IMR-90 (cell line): ENCODE results near the gene IRF6. TPM values are rescaled to one million over a fixed set of nuclear protein-coding genes. Genes with fewer than 3 reads are reported as not detected.

Experiments
- ATAC-seq: fragments of 200-7000 bp; cut with Tn5 transposase; 2 replicates; pipeline ENCODE4 v1.9.1; 2020; ENCODE audit warnings: low read depth, mild to moderate bottlenecking, moderate library complexity
- BruUV-seq: library from RNA; stranded (reverse); fragments of 400-500 nt; replicated peaks from 2 replicates; lab custom pipeline; 2021; lab: Mats Ljungman, UMichigan
- CTCF ChIA-PET: fragments of 300-600 bp; formaldehyde crosslinking; extraction: SDS; loops from one replicate; lab custom pipeline; 2021; ENCODE audit warnings: antibody characterized with exemption; lab: Yijun Ruan, JAX
- POLR2A ChIA-PET: fragments of 300-600 bp; sonication (Branson Sonifier 250); formaldehyde crosslinking; loops from one replicate; lab custom pipeline; 2022; ENCODE audit warnings: antibody characterized with exemption; ENCODE audit not compliant: unreplicated experiment; lab: Charles Lee
- DNase-seq: peaks from one replicate; pipeline ENCODE4 v3.0.0; 2013
- H2AFZ ChIP-seq: replicated peaks from 2 replicates; pipeline ENCODE3; 2013; ENCODE audit warnings: low read length, mild to moderate bottlenecking; ENCODE audit not compliant: poor library complexity
- H2AK5ac ChIP-seq: 2 replicates; pipeline ENCODE4 v1.6.1; 2013; ENCODE audit warnings: low read depth, low read length, inconsistent platforms
- H2AK9ac ChIP-seq: replicated peaks from 2 replicates; pipeline ENCODE3; 2013; ENCODE audit warnings: mild to moderate bottlenecking, low read depth, low read length, moderate library complexity; ENCODE audit not compliant: poor library complexity
- H2BK120ac ChIP-seq: 2 replicates; pipeline ENCODE4 v1.6.1; 2013; ENCODE audit warnings: low read depth, low read length, inconsistent platforms
- H2BK15ac ChIP-seq: 3 replicates; pipeline ENCODE4 v1.6.1; 2013; ENCODE audit warnings: low read depth, low read length, inconsistent platforms
- H2BK20ac ChIP-seq: 2 replicates; pipeline ENCODE4 v1.6.1; 2013; ENCODE audit warnings: low read depth, mild to moderate bottlenecking, inconsistent platforms, low read length, moderate library complexity
- H2BK5ac ChIP-seq: 2 replicates; pipeline ENCODE4 v1.6.1; 2013; ENCODE audit warnings: mild to moderate bottlenecking, low read depth, low read length, inconsistent platforms; ENCODE audit not compliant: poor library complexity, severe bottlenecking
- H3K14ac ChIP-seq: replicated peaks from 2 replicates; pipeline ENCODE4 v1.6.1; 2013; ENCODE audit warnings: low read depth, low read length, inconsistent platforms
- H3K18ac ChIP-seq: 2 replicates; pipeline ENCODE4 v1.6.1; 2013; ENCODE audit warnings: low read depth, low read length, control low read depth
- H3K23ac ChIP-seq: 2 replicates; pipeline ENCODE4 v1.6.1; 2013; ENCODE audit warnings: low read depth, low read length, inconsistent platforms
- H3K27ac ChIP-seq: 2 replicates; pipeline ENCODE4 v1.5.1; 2013; ENCODE audit warnings: mild to moderate bottlenecking, control low read depth, low read length; ENCODE audit not compliant: insufficient read depth
- H3K27me3 ChIP-seq: 2 replicates; pipeline ENCODE4 v1.6.1; 2013; ENCODE audit warnings: low read length; ENCODE audit not compliant: control insufficient read depth, insufficient read depth
- H3K36me3 ChIP-seq: 2 replicates; pipeline ENCODE4 v1.6.1; 2013; ENCODE audit warnings: low read length, mixed read lengths; ENCODE audit not compliant: control insufficient read depth, insufficient read depth
- H3K4ac ChIP-seq: 2 replicates; pipeline ENCODE4 v1.6.1; 2013; ENCODE audit warnings: low read depth, low read length, inconsistent platforms
- H3K4me1 ChIP-seq: 2 replicates; pipeline ENCODE4 v1.6.1; 2013; ENCODE audit warnings: low read length, mixed read lengths; ENCODE audit not compliant: control insufficient read depth, insufficient read depth
- H3K4me2 ChIP-seq: 2 replicates; pipeline ENCODE4 v1.6.1; 2013; ENCODE audit warnings: low read depth, mild to moderate bottlenecking, control low read depth, low read length, moderate library complexity
- H3K4me3 ChIP-seq: 2 replicates; pipeline ENCODE4 v1.5.1; 2013; ENCODE audit warnings: low read depth, mild to moderate bottlenecking, control low read depth, low read length, moderate library complexity; ENCODE audit not compliant: insufficient read depth
- H3K56ac ChIP-seq: 2 replicates; pipeline ENCODE4 v1.6.1; 2013; ENCODE audit warnings: low read length, inconsistent platforms; ENCODE audit not compliant: insufficient read depth; ENCODE audit errors: extremely low read depth
- H3K79me1 ChIP-seq, 2 experiments: 2 replicates each; pipeline ENCODE4 v1.6.1; 2013; ENCODE audit warnings: low read length in 2 of 2, inconsistent platforms in 1 of 2, low read depth in 1 of 2
- H3K9ac ChIP-seq: 2 replicates; pipeline ENCODE4 v1.6.1; 2013; ENCODE audit warnings: low read depth, low read length, control low read depth
- H3K9me1 ChIP-seq: 2 replicates; pipeline ENCODE4 v1.6.1; 2013; ENCODE audit warnings: low read length, inconsistent platforms; ENCODE audit not compliant: insufficient read depth
- H3K9me3 ChIP-seq: 2 replicates; pipeline ENCODE4 v1.6.1; 2013; ENCODE audit warnings: low read length; ENCODE audit not compliant: control insufficient read depth, insufficient read depth
- H4K20me1 ChIP-seq: 2 replicates; pipeline ENCODE4 v1.6.1; 2013; ENCODE audit warnings: low read length, inconsistent platforms; ENCODE audit not compliant: insufficient read depth
- H4K5ac ChIP-seq: 2 replicates; pipeline ENCODE4 v1.6.1; 2013; ENCODE audit warnings: mild to moderate bottlenecking, low read depth, low read length, control low read depth
- H4K8ac ChIP-seq, 2 experiments: 2 replicates each; pipeline ENCODE4 v1.6.1; 2013; ENCODE audit warnings: low read depth in 2 of 2, low read length in 2 of 2, control low read depth in 1 of 2, inconsistent platforms in 1 of 2
- H4K91ac ChIP-seq: 2 replicates; pipeline ENCODE4 v1.6.1; 2013; ENCODE audit warnings: low read depth, low read length, inconsistent platforms; ENCODE audit not compliant: insufficient read depth
- BHLHE40 ChIP-seq: fragments of 150-350 bp; IDR thresholded peaks from 2 replicates; pipeline ENCODE4 v1.6.1; 2016; ENCODE audit warnings: mild to moderate bottlenecking, low read depth, low read length
- CEBPB ChIP-seq: IDR thresholded peaks from 2 replicates; pipeline ENCODE4 v1.6.1; 2012; ENCODE audit warnings: low read depth, low read length, improper control_type of control experiment
- CHD1 ChIP-seq: IDR thresholded peaks from 2 replicates; pipeline ENCODE4 v1.6.1; 2012; ENCODE audit warnings: low read depth, low read length, improper control_type of control experiment
- FOS ChIP-seq: fragments of 150-350 bp; IDR thresholded peaks from 2 replicates; pipeline ENCODE4 v1.6.1; 2016; ENCODE audit warnings: low read depth, low read length
- MAFK ChIP-seq: IDR thresholded peaks from 2 replicates; pipeline ENCODE4 v1.6.1; 2012; ENCODE audit warnings: low read depth, low read length, improper control_type of control experiment
- MAZ ChIP-seq: IDR thresholded peaks from 2 replicates; pipeline ENCODE4 v1.6.1; 2012; ENCODE audit warnings: low read depth, mild to moderate bottlenecking, low read length, improper control_type of control experiment, moderate library complexity, borderline replicate concordance
- MXI1 ChIP-seq: IDR thresholded peaks from 2 replicates; pipeline ENCODE4 v1.6.1; 2012; ENCODE audit warnings: low read depth, mild to moderate bottlenecking, low read length, moderate library complexity, borderline replicate concordance
- POLR2A ChIP-seq: IDR thresholded peaks from 2 replicates; pipeline ENCODE4 v1.6.1; 2012; ENCODE audit warnings: mild to moderate bottlenecking, low read depth, low read length
- RAD21 ChIP-seq: IDR thresholded peaks from 2 replicates; pipeline ENCODE4 v1.6.1; 2012; ENCODE audit warnings: low read length, improper control_type of control experiment
- RCOR1 ChIP-seq: IDR thresholded peaks from 2 replicates; pipeline ENCODE4 v1.6.1; 2012; ENCODE audit warnings: mild to moderate bottlenecking, low read length, improper control_type of control experiment; ENCODE audit not compliant: insufficient replicate concordance
- SMC3 ChIP-seq: fragments of 150-350 bp; IDR thresholded peaks from 2 replicates; pipeline ENCODE4 v1.6.1; 2016; ENCODE audit warnings: low read depth, mild to moderate bottlenecking, antibody characterized with exemption, low read length, moderate library complexity
- WGBS, 2 experiments: methylation state at CpG; one replicate each; pipeline versions ENCODE4 v1.1.5 to v1.1.7; 2013; ENCODE audit warnings: missing lambda C conversion rate in 2 of 2; ENCODE audit not compliant: insufficient read length in 1 of 2; ENCODE audit errors: extremely low coverage in 2 of 2; 5-methylcytosine and 5-hydroxymethylcytosine counted together
- dilution Hi-C: fragments of 300-500 bp; cut with HindIII; formaldehyde crosslinking; loops from one replicate; pipeline ENCODE4 v1.14.3; 2018; ENCODE audit warnings: low sequenced_read_pairs; ENCODE audit not compliant: unreplicated experiment
- in situ Hi-C: fragments of 300-500 bp; cut with MboI; formaldehyde crosslinking; loops from 3 replicates; pipeline ENCODE4 v1.14.3; 2019; ENCODE audit warnings: low sequenced_read_pairs, inconsistent platforms, mixed read lengths
- intact Hi-C: fragments of 100-400 bp; cut with micrococcal nuclease; formaldehyde crosslinking; loops from 2 replicates; pipeline ENCODE4 v1.10.0; 2022
- polyA plus RNA-seq, 3 experiments: library from polyadenylated mRNA; depleted of rRNA; stranded (reverse); fragments of >200 nt; gene quantifications; 2 replicates each; pipeline ENCODE4 v1.2.3, GENCODE V29; 2012; ENCODE audit warnings: low replicate concordance in 1 of 3
- total RNA-seq: library from RNA; depleted of rRNA; stranded (reverse); fragments of >200 nt; gene quantifications from 2 replicates; pipeline ENCODE4 v1.2.3, GENCODE V29; 2012
- TF ChIP-seq, protein P1 (sequence below): fragments of 150-350 bp; IDR thresholded peaks from 2 replicates; pipeline ENCODE4 v1.6.1; 2017; ENCODE audit warnings: mild to moderate bottlenecking, antibody characterized with exemption, low read length, low read depth
- TF ChIP-seq, protein P2 (sequence below): fragments of 150-350 bp; IDR thresholded peaks from 2 replicates; pipeline ENCODE4 v1.6.1; 2016; ENCODE audit warnings: low read depth, mild to moderate bottlenecking, low read length, moderate library complexity, borderline replicate concordance
- TF ChIP-seq, protein P3 (sequence below): conservative IDR thresholded peaks from 2 replicates; pipeline ENCODE4 v1.5.1; 2012; ENCODE audit warnings: mild to moderate bottlenecking, low read depth, low read length, improper control_type of control experiment

Gene IRF6
- total and polyA plus RNA-seq, 2 of the 4 experiments (the other 2 are of a cell fraction), result 1.2 to 2.9 TPM

DNA sequence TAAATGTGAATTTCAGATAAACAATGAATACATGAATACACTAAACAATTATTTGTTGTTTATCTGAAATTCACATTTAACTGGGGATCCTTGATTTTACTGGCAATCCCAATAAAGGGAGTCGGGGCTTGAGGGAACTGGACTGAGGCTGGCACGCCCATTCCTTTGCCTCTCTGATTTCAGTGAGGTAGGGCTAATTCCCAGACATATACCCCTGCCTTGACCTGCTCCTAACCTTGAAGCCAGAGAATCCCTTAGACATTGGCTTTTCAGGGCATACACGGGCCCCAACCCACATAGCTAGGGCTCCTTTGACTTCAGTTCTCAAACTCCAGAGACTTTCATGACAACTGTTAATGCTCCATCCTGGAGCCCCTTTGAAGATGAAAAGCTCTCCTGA lies 11.0 kb upstream of the IRF6 start:
- ATAC-seq (no peak), DNase-seq (no peak)
- H2BK20ac ChIP-seq, result no peak overlapping the region
- H2AK9ac ChIP-seq, result no peak overlapping the region
- H2AFZ ChIP-seq, result no peak overlapping the region
- no peak overlapping the region for H3K4ac ChIP-seq
- no peak overlapping the region for H3K23ac ChIP-seq
- no peaks in the 10 kb centered on the region for H4K20me1 ChIP-seq
- no peak overlapping the region for H4K5ac ChIP-seq
- no peak overlapping the region for H4K91ac ChIP-seq
- no peaks in the 10 kb centered on the region for H3K9me1 ChIP-seq
- dilution Hi-C loops (loop anchor here (25.0 kb wide), 1 partner anchor 170 kb away; no protein-coding TSS in a partner anchor), intact Hi-C loops (no loop called here), in situ Hi-C loops (no loop called here)
- no TSS peak for BruUV-seq
- no peak overlapping the region for H3K9ac ChIP-seq
- no peak overlapping the region for H2AK5ac ChIP-seq
- H2BK15ac ChIP-seq, result no peak overlapping the region
- ChIA-PET POLR2A (no interaction called here), CTCF (no interaction called here)
- no peaks in the 10 kb centered on the region for H3K9me3 ChIP-seq
- H4K8ac ChIP-seq, result no peak overlapping the region
- no CpG with 5 or more reads among the region's 3 CpGs for WGBS, 2 experiments
- H3K56ac ChIP-seq, result no peak overlapping the region
- H3K79me1 ChIP-seq, result no peaks in the 10 kb centered on the region
- no peaks in the 10 kb centered on the region for H3K4me1 ChIP-seq
- no peak overlapping the region for H3K4me3 ChIP-seq
- H3K27ac ChIP-seq, result no peak overlapping the region
- H3K27me3 ChIP-seq, result no peaks in the 10 kb centered on the region
- H3K4me2 ChIP-seq, result no peak overlapping the region
- H2BK5ac ChIP-seq, result no peak overlapping the region
- no peak overlapping the region for H3K14ac ChIP-seq
- no peak overlapping the region for H3K18ac ChIP-seq
- H2BK120ac ChIP-seq, result no peak overlapping the region
- no peak for TF ChIP-seq SMC3
- TF ChIP-seq BHLHE40, result no peak
- no peak for TF ChIP-seq MAFK
- no peak for TF ChIP-seq POLR2A
- TF ChIP-seq, protein P1, sequence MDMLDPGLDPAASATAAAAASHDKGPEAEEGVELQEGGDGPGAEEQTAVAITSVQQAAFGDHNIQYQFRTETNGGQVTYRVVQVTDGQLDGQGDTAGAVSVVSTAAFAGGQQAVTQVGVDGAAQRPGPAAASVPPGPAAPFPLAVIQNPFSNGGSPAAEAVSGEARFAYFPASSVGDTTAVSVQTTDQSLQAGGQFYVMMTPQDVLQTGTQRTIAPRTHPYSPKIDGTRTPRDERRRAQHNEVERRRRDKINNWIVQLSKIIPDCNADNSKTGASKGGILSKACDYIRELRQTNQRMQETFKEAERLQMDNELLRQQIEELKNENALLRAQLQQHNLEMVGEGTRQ, result no peak
- no peak for TF ChIP-seq RAD21
- no peak for TF ChIP-seq CEBPB
- TF ChIP-seq, protein P2, sequence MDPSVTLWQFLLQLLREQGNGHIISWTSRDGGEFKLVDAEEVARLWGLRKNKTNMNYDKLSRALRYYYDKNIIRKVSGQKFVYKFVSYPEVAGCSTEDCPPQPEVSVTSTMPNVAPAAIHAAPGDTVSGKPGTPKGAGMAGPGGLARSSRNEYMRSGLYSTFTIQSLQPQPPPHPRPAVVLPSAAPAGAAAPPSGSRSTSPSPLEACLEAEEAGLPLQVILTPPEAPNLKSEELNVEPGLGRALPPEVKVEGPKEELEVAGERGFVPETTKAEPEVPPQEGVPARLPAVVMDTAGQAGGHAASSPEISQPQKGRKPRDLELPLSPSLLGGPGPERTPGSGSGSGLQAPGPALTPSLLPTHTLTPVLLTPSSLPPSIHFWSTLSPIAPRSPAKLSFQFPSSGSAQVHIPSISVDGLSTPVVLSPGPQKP, result no peak
- TF ChIP-seq CHD1, result no peak
- TF ChIP-seq MAZ, result no peak
- TF ChIP-seq, protein P3, sequence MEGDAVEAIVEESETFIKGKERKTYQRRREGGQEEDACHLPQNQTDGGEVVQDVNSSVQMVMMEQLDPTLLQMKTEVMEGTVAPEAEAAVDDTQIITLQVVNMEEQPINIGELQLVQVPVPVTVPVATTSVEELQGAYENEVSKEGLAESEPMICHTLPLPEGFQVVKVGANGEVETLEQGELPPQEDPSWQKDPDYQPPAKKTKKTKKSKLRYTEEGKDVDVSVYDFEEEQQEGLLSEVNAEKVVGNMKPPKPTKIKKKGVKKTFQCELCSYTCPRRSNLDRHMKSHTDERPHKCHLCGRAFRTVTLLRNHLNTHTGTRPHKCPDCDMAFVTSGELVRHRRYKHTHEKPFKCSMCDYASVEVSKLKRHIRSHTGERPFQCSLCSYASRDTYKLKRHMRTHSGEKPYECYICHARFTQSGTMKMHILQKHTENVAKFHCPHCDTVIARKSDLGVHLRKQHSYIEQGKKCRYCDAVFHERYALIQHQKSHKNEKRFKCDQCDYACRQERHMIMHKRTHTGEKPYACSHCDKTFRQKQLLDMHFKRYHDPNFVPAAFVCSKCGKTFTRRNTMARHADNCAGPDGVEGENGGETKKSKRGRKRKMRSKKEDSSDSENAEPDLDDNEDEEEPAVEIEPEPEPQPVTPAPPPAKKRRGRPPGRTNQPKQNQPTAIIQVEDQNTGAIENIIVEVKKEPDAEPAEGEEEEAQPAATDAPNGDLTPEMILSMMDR, result no peak
- no peak for TF ChIP-seq RCOR1
- no peak for TF ChIP-seq MXI1
- no peak for TF ChIP-seq FOS
- H3K36me3 ChIP-seq, result no peaks in the 10 kb centered on the region
